ENCODE measurements around the gene CORO1C.
A peak's percentile ranks its signal among the peaks of the same experiment; 100 is the strongest.
"Not testable (repeated sequence)": the region's sequence is repeated elsewhere in the genome, so short reads cannot be mapped to it uniquely, and the experiment has no call there.

Gene CORO1C

DNA sequence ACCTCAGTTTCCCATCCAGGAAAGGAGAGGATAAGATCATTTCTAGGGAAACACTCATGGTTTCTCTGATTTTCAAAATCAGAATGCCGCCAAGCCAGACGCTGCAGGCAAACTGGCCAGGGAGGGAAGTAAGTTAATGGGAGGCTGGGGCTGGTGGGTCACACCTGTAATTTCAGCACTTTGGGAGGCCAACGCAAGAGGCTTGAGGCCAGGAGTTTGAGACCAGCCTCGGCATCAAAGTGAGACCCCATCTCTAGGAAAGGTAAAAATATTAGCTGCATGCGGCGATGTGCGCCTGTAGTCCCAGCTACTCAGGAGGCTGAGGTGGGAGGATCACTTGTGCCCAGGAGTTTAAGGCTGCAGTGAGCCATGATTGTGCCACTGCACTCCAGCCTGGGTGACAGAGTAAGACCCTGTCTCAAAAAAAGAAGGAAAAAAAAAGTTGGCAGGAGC lies 98.2 kb downstream of the CORO1C start:
- no peak for DNase-seq

- DNase-seq = not testable (repeated sequence)
Observed at GRCh38 chr12:108631261-108631660, 100.1 kb downstream of the CORO1C start.

DNA sequence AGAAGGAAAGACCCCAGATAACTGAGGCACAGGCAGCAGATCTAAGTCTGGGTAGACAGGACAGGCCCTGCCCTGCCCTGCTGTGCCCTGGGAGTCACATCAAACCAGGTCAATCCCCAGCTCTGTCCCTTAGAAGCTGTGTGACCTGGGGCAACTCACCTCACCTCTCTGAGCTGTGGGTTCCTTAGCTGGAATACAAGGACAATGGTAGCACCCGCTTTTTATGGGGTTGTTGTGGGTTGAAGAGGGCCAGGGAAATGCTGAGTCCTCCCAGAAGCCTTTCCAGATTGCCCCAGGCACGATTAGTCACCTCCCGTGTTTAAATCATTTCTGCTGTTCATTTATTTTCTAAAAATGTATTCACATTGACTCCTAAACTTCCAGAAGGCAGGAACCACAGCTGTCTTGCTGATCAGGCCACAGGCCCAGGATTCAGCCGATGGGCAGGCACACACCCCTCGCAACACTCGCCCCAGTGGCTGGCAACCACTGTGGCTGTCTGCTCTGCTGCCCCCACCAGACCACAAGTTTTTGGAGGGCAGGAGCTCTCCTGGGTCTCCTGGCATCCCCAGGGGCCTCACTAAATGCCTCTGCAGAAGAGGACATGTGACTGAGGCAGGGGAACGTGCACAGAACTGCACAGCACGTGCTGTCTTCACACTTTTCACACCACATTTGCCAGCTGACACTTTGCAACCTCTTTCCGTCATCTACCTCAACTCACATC lies 100.7 kb downstream of the CORO1C start:
- DNase-seq = no peak

GRCh38 chr12:108629824-108630476 lies 101.4 kb downstream of the CORO1C start:
- no peak for DNase-seq

- no peak for DNase-seq
Observed at GRCh38 chr12:108629151-108629550, 102.2 kb downstream of the CORO1C start.

GRCh38 chr12:108627134-108627920 lies 104.0 kb downstream of the CORO1C start:
- DNase-seq = no peak

DNA sequence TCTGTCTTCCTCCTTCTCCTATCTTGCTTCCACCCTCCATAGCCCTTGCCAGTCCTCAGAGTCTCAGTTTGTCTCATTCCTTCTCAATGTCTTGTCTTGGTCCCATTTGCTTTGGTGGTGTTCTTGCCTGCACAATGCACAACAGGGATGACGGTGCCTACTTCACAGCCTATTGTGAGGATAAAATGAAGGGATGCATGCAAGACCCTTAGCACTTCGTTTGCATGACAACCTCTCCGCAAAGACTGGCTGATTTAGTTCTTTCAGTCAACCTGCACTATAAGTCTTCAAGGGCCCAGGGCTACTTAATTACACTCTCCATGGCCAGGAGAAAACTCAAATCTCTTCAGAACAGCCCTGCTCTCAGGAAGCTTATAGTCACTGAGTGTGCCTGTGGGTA lies 106.1 kb downstream of the CORO1C start:
- no peak for DNase-seq

- no peak for DNase-seq
Observed at GRCh38 chr12:108623577-108623976, 107.7 kb downstream of the CORO1C start.

GRCh38 chr12:108622921-108623514 lies 108.3 kb downstream of the CORO1C start:
- DNase-seq = no peak

DNA sequence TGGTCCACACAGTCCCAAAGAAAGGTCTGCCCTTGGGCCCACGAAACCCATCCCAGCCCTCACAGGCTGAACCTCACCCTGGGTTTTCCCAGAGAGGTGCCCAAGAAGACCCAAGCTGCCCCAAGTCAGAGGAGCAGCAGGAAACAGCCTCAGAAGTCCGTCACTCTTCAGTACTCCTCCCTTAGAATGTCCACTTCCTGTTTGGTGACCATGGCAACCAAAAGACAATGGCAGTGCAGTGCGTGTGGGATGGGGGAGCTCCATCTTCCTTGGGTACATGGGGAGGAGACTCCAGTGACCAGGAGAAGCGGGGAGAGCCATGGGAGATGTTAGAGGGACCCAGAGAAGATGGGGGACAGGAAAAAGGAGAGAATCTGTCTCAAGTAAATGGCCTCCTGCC lies 108.9 kb downstream of the CORO1C start:
- DNase-seq = no peak

GRCh38 chr12:108621161-108621560 lies 110.2 kb downstream of the CORO1C start:
- DNase-seq = no peak

DNA sequence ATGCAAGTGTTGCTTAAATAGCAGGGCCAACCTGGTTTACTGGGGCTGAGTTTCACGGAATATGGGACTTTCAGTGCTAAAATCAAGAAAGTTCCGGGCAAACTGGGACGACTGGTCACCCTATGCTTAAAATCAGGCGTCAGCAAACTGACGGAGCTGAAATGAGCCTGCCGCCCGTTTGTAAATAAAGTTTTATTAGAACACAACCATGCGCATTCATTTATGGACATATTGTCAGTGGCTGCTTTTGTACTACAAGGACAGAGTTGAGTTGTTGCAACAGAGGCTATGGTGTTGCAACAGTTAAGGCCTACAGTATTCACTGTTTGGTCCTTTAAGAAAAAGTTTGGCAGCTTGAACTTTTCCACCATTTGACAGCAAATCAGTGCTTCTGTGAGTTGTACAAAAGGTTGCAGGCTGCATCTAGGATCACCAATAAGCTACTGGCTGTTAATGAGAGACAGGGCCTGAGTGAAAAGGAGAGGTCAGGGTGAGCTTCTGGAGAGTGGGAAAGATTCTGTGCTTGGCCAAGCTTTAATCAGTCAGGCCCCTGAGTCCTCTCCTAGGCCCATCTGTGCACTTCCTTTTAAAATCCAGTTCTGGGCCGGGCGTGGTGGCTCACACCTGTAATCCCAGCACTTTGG lies 111.0 kb downstream of the CORO1C start:
- DNase-seq = no peak

- no peak for DNase-seq
Observed at GRCh38 chr12:108619369-108620160, 111.8 kb downstream of the CORO1C start.

DNA sequence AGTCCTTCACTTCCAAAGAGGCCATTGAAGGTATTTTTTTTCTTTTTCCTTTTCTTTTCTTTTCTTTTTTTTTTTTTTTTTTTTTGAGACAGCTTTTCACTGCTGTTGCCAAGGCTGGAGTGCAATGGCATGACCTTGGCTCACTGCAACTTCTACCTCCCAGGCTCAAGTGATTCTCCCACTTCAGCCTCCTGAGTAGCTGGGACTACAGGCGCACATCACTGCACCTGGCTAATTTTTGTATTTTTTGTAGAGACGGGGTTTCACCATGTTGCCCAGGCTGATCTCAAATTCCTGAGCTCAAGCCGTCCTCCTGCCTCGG lies 112.4 kb downstream of the CORO1C start:
- not testable (repeated sequence) for DNase-seq

DNA sequence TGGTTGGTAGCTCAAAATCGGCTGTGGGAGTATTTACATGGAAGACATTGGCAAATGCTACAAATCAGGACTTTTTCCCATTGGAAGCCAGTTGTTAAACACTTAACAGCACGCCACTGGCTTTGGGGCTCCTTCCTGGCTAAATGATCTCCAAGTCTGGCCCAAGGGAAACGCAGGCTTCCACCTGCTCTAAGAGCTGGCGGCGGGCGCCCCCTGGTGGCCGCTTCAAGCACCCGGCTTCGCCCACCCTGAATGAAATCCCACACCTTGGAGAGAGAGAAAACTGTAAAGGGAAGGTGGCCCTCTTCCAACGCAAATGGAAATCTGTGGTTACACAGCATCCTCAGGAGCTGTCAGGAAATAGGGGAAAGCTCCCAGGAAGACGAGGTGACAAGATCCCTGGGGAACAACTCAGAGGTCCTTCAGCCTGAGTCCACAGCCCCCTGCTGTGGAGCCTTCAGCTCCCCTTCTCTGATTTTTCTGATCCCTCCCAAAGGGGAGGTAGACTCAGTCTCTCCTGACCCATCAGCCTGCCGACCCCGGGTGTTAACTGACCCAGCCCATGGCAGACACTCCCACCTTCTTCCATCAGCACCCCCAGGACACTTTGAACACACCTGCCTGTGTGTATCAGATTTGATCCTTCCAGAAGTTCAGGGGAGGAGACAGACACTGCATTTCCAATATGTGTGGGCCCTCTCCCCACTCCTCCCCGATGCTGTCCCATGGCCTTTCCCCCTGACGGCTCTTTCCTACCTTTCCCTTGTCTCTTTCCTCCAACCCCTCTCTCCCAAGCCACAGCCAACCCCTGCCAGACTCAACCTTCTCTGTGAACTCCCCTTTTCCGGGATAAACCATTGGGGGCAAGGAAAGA lies 113.0 kb downstream of the CORO1C start:
- peak; percentile 86 for DNase-seq

- no peak for DNase-seq
Observed at GRCh38 chr12:108616941-108617858, 114.1 kb downstream of the CORO1C start.

DNA sequence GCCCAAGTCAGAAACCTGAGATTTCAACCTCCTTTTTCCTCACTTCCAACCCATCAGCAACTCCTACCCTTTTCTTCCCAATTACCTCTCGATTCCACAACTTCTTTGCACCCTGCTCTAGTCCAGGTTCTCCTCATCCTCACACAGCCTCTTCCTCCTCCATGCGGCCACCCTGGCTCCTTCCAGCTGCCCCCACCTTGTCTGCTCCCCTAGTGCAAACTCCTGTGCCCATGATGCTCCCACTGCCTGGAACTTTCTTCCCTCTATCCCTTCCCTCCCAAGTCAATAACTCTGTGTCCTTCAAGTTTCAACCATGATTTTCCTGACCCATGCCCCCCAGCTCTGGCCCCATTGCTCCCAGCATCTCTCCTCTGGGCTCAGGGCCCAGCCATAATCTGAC lies 115.0 kb downstream of the CORO1C start:
- DNase-seq = no peak

DNA sequence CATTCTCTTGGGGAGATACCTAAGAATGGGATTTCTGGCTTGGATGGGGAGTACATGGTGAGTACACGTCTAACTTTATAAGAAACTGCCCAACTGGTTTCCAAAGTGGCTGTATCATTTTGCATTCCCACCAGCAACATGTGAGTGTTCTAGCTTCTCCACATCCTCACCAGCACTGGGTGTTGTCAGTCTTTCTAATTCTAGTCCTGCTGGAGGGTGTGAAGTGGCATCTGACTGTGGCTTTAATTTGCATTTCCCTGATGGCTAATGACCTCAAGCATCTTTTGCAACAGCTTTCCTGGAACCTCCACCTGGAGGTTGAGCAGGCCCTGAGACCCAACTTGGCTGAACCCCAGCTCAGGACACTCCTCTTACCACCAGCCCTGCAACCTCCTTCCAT lies 115.4 kb downstream of the CORO1C start:
- no peak for DNase-seq

DNA sequence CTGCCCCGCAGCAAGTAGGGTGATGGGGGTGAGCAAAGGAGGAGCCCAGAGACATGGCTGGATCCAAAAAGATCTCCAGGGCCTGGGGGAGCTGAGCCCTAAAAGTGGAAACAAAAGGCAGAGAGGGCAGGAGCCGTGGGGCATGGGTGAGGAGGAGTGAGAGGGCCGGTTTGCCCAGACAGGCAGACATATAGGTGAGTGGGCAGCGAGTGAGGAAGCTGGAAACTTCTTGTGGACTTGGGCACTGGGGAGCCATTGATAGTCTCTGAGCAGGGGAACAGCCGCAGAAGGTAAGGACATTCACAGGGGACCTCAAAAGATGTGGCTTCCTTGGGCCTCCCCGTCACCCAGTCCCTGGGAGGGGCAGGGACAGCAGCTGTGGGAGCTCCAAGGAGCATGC lies 116.7 kb downstream of the CORO1C start:
- DNase-seq = no peak

DNA sequence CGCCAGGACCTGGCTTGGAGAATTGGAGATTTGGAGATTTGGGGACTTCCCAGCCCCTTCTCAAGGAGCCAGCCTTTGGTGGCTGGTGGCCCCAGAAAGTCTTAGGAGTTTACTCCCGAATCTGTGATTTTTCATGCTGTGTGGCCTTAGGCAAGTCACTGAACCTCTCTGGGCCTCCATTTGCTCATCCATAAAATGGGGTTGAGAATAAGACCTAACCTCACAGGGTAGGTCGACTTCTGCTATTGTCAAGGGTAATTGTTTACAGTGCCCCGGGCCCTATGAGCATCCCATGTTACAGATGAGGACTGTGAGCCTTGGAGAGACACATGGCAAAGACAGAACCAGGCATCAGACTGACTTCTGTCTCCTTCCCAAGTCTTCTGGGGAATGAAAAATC lies 117.3 kb downstream of the CORO1C start:
- no peak for DNase-seq

Measured in NCI-H2171 treated with DMSO at 0.1 percent for 48 hours (cell line).